Measurements from ENCODE around the gene ESPN. TPM values are rescaled to one million over a fixed set of nuclear protein-coding genes. Genes with fewer than 3 reads are reported as not detected.

Gene ESPN
- total RNA-seq, 1 donor from 2014 or later: 0.36 TPM

DNA sequence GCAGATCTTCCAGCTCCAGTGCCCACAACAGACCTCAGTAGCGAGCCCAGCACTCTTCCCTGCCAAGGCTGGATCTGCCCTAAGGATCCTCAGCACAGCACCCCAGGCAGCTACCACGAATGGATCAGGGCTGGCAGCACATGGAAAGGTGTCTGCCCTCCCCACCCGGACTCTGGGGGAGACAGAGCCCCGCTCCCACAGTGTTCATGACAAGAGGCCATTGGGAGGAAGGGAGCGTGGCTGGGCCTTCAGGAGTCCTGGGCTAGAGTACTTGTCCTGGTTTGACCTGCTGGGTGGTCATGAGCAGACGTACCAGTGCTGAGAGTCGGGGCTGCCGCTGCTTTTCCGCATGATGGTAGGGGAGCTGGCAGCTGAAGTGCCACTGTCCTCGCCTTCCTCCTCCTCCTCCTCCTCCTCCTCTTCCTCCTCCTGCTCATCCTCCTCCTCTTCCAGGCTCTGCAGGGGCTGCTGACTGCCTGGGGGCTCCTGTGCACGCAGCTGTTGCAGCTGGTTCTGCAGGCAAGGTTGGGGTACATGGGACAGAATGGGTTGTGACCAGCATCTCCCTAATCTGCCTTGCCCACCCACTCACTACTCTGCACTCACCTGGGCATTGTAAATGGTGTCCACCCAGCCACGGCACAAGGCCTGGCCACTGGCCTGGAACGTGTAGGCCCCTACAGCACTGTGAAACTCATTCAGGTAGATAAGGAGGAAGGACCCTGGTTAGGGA is 44.3 kb downstream of the ESPN start:
- DNase-seq (ENCODE audit: low spot score): no peak
- Mint-ChIP-seq H3K9me3 (ENCODE audit: unreplicated experiment) (no peaks in the 10 kb centered on the region), H3K4me3 (ENCODE audit: unreplicated experiment) (no peak overlapping the region), H3K36me3 (ENCODE audit: low read depth, unreplicated experiment) (peaks cover 21% of the 10 kb centered on the region), H3K4me1 (ENCODE audit: unreplicated experiment) (no peaks in the 10 kb centered on the region), H3K27me3 (ENCODE audit: unreplicated experiment) (peaks cover 19% of the 10 kb centered on the region), H3K27ac (ENCODE audit: unreplicated experiment) (peak overlapping the region; percentile 50)
- TF ChIP-seq, protein P1, sequence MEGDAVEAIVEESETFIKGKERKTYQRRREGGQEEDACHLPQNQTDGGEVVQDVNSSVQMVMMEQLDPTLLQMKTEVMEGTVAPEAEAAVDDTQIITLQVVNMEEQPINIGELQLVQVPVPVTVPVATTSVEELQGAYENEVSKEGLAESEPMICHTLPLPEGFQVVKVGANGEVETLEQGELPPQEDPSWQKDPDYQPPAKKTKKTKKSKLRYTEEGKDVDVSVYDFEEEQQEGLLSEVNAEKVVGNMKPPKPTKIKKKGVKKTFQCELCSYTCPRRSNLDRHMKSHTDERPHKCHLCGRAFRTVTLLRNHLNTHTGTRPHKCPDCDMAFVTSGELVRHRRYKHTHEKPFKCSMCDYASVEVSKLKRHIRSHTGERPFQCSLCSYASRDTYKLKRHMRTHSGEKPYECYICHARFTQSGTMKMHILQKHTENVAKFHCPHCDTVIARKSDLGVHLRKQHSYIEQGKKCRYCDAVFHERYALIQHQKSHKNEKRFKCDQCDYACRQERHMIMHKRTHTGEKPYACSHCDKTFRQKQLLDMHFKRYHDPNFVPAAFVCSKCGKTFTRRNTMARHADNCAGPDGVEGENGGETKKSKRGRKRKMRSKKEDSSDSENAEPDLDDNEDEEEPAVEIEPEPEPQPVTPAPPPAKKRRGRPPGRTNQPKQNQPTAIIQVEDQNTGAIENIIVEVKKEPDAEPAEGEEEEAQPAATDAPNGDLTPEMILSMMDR (IDR thresholded peaks at IDR 0.05; ENCODE audit: unreplicated experiment): no peak

DNA sequence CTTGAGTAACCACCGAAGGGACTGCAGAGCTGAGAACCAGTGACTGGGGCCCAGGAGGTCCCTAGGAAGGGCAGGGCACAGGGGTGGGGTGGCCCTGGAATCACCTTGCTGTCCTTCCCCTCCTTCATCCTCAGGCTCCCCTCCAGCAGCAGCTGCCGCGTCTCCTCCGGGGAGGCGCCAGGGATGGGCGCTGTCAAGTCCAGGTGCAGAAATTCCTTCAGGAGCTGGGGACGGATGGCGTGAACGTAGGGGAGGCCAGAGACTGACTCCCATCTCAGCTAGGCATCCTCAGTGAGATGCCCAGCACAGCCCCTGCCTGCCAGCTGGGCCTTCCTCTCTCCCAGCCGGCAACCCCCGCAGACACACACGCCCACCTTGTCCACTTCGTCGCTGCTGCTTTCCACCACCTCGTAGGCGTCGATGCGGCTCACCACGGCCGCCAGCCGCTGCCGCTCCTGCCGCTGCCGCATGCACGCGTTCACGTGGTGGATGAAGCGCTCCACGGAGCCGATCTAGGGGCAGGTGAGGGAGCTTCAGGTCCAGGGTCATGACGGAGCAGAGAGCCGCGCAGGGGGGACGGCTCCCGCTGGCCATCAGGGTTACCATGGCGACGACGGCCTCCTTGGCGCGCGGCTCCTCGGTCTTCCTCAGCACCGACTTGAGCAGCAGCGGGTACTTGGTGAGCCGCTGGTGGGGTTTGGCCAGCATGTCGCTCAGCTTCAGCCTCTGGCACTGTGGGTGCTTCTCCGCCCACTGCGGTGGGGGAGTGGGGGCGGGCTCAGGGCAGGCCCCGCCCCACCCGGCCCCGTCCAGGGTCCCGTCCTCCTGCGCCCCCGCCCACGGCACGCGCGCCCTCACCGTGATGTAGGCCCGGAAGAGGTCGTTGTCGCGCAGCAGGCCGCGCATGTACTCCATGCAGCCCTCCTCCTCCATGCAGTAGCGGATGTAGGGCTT is 45.8 kb downstream of the ESPN start:
- Mint-ChIP-seq H3K36me3 (ENCODE audit: low read depth, unreplicated experiment) (peaks cover 12% of the 10 kb centered on the region), H3K9me3 (ENCODE audit: unreplicated experiment) (no peaks in the 10 kb centered on the region), H3K4me1 (ENCODE audit: unreplicated experiment) (no peaks in the 10 kb centered on the region), H3K27ac (ENCODE audit: unreplicated experiment) (no peak overlapping the region), H3K4me3 (ENCODE audit: unreplicated experiment) (no peak overlapping the region), H3K27me3 (ENCODE audit: unreplicated experiment) (peaks cover 15% of the 10 kb centered on the region)
- TF ChIP-seq, protein P1 (IDR thresholded peaks at IDR 0.05; ENCODE audit: unreplicated experiment): no peak
- DNase-seq (ENCODE audit: low spot score): no peak

GRCh38 chr1:6471086-6471969 is 46.8 kb downstream of the ESPN start:
- H3K36me3 Mint-ChIP-seq (ENCODE audit: low read depth, unreplicated experiment): peaks cover 12% of the 10 kb centered on the region
- DNase-seq (ENCODE audit: low spot score): no peak
- TF ChIP-seq, protein P1 (IDR thresholded peaks at IDR 0.05; ENCODE audit: unreplicated experiment): no peak
- no peak overlapping the region for H3K4me3 Mint-ChIP-seq (ENCODE audit: unreplicated experiment)
- no peaks in the 10 kb centered on the region for H3K4me1 Mint-ChIP-seq (ENCODE audit: unreplicated experiment)
- no peaks in the 10 kb centered on the region for H3K9me3 Mint-ChIP-seq (ENCODE audit: unreplicated experiment)
- H3K27me3 Mint-ChIP-seq (ENCODE audit: unreplicated experiment): peaks cover 20% of the 10 kb centered on the region
- no peak overlapping the region for H3K27ac Mint-ChIP-seq (ENCODE audit: unreplicated experiment)

DNA sequence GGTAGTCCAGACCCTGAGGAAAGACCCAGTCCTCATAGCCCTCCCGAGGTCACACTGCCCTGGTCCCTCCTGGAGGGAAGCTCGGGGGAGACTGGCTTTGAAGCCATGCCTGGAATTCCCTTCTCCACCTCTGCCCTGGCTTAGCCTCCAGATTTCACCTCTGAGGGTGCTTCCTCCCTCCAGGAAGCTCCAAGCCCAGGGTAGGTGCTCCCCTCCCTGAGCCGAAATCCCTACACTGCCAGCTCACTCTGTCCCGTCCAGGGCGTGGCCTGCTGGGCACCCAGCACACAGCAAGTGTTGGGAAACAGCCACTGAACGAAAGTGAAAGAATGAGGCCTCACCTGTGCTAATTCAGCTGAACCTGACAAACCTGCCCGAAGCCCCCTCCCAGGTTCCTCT is 47.4 kb downstream of the ESPN start:
- TF ChIP-seq, protein P1 (IDR thresholded peaks at IDR 0.05; ENCODE audit: unreplicated experiment): no peak
- H3K27me3 Mint-ChIP-seq (ENCODE audit: unreplicated experiment): peaks cover 17% of the 10 kb centered on the region

More for the DNA sequence above, 47.4 kb downstream of the ESPN start:
- no peak overlapping the region for H3K4me3 Mint-ChIP-seq (ENCODE audit: unreplicated experiment)
- no peak for DNase-seq (ENCODE audit: low spot score)
- peaks cover 1% of the 10 kb centered on the region for H3K4me1 Mint-ChIP-seq (ENCODE audit: unreplicated experiment)
- H3K36me3 Mint-ChIP-seq (ENCODE audit: low read depth, unreplicated experiment): peaks cover 10% of the 10 kb centered on the region
- H3K9me3 Mint-ChIP-seq (ENCODE audit: unreplicated experiment): no peaks in the 10 kb centered on the region
- H3K27ac Mint-ChIP-seq (ENCODE audit: unreplicated experiment): no peak overlapping the region
